ENCODE data around the gene HS1BP3.

HS1BP3 gene

DNA sequence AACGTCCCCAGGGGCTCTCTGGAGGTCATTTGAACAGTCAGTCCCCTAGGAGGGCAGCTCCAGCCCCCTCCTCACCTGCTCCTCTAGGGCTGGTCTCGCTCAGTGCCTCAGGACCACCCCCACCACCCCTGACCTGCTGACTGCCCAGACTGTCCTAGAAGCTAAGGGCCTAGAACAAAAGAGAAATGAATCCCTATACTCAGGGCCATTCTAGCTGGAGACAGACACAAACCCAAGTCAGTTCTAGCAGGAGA, 83.0 kb downstream of the HS1BP3 start:
- DNase-seq: no peak

All from cortex of kidney (tissue), 1 donor.